GM18499 (cell line): ENCODE measurements around the gene GABBR2.

Source experiments
- ATAC-seq: cut with Tn5 transposase; IDR thresholded peaks from one replicate; pipeline ENCODE4 v1.9.1; 2021; ENCODE audit warnings: moderate number of reproducible peaks; ENCODE audit not compliant: insufficient read depth, unreplicated experiment

Gene GABBR2

DNA sequence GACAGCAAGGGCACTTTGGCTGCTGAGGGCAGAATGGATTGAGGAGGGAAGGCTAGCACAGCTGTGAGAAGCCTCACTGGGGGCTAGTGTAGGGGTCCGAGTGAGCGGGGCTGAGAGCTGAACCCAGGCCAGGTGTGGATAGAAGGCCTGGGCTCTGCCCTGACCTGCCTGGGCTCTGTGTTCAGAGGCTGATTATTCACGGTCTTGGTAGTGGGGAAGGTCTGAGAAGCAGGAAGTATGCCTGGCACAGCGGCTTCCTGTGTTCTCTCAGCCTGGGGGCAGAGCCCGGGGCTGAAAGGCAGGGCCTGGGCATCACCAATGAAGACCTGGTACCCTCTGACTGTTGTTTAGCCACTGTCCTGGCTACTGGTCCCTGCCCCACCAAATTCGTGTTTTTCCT, 316.9 kb downstream of the GABBR2 start:
- ATAC-seq, result no peak

GRCh38 chr9:98391406-98391805, 317.3 kb downstream of the GABBR2 start:
- ATAC-seq, result no peak

- no peak for ATAC-seq
These were observed 323.0 kb downstream of the GABBR2 start for GRCh38 chr9:98385751-98386150.

DNA sequence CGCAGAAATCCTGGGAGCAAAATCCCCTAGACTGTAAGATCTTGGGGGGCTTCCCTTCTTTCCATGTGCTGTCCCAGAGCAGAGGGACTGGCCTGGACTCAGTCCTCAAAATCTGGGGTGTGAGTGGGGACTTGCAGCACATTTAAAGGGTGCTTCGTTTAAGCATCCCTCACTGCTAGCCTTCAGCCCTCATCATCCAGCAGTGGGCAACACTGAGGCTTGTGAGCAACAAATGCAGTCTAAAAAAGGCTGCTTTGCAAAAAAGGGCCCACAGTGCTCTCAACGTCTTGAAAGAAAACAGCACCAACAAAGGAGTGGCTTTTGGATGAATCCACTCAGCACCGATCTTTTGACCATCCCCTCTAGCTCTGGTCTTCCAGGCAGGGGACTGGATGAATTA, 325.0 kb downstream of the GABBR2 start:
- ATAC-seq, result no peak

DNA sequence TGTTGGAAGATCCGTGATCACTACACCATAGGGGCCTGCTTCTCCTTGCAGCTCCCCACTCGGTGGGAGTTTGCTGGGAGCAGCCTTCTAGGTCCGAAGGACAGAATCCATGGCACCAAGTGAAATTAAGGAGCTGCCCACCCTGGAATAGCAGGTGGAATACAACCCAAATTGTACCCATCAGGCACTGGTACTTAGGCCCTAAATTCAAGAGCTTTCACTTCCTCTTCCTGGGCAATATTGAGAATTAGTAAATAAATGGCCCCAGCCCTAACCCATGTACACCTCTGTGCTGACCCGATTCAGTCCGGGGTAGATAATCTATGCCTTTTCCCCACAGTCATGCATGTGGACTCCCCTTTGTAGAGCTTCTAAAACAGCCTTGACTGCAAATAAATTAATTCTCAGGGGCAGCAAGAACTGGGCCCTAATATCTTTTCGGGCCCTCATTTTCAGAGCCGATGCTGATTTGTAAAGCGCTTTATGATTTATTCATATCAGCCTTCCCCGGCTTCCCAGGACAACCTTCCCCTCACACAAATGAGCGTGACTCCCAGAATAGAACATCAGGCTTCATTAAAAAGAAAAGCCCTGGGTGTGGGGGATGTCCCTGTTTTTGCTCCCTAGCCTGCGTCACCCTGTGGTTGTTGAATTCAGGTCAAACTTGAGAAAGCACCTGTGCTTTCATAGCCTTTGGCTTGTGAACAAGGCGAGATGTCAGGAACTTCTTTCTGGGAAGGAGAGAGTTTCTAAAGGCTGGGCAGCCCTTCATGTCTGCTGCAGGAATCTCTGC, 327.2 kb downstream of the GABBR2 start:
- no peak for ATAC-seq

- ATAC-seq, result no peak
These were observed 328.6 kb downstream of the GABBR2 start for GRCh38 chr9:98380065-98380681.

GRCh38 chr9:98379572-98379971, 329.2 kb downstream of the GABBR2 start:
- ATAC-seq, result no peak

DNA sequence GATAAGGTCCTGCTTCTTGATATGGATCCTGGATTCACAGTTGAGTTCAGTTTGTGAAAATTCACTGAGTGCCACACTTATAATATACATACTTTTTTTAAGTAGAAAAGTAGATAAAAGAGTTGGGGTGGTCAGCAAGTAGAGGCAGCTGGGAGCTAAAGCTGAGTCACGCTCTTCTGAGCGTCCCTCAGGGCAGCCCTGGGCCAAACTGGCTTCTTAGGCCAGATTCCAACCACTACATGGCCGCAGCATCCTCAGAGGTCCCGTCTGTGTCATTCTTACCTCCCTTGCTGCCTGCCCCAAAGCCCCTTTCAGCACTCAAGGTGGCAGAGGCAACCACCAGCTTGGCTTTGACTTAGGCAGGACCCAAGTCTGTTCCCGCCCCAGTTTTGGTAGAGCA, 329.9 kb downstream of the GABBR2 start:
- ATAC-seq, result no peak

DNA sequence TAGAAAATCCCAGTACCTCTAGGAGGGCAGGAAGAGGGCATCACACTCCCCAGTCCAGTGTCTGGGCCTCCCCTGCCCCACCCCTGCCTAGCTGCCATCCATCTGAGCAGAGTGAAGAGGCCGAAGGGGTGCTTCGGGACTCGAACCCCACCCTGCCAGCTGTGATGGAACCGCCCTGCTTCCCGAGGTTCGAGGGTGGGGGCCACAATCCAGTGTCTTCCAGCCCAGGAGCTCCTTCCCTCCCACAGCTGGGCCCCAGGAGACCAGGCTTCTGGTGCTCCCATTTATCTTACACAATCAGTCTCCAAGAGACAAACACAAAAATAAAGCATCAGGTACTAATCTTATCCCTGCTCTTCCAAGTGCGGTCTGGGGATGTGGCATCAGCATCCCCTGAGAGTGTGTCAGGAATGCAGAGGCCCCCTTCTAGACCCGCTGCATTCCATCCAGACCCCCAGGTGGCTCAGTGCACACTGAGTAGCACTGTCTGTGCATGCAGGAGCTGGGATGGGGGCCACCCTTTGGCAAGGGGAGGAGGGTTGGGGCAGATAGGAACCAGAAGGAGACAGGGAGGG, 330.4 kb downstream of the GABBR2 start:
- no peak for ATAC-seq

DNA sequence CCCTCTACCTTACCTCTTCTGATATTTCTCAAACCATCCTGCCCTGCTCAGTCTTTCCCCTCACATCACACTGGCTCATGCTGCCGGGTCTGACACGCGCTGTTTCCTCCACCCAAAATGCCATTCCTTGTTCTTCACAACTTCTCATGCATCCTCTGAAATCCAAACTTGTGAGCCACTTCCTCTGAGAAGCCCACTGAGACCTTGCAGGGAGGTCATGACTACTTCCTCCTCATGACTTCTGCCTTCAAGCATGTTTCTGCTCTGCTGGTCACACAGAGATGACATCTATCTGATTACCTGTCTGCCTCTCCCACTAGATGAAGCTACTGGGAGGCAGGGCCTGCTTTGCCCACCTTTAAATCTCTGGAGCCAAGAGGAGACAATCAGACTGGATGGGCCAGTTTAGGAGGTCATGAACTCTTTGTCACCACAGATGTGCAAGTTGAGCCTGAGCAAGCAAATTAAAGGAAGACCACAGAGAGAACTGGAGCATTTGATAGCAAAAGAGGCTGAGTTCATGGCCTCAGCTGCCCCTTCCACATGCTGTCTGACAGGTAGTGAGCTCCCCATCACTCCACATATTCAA, 333.5 kb downstream of the GABBR2 start:
- ATAC-seq, result no peak

DNA sequence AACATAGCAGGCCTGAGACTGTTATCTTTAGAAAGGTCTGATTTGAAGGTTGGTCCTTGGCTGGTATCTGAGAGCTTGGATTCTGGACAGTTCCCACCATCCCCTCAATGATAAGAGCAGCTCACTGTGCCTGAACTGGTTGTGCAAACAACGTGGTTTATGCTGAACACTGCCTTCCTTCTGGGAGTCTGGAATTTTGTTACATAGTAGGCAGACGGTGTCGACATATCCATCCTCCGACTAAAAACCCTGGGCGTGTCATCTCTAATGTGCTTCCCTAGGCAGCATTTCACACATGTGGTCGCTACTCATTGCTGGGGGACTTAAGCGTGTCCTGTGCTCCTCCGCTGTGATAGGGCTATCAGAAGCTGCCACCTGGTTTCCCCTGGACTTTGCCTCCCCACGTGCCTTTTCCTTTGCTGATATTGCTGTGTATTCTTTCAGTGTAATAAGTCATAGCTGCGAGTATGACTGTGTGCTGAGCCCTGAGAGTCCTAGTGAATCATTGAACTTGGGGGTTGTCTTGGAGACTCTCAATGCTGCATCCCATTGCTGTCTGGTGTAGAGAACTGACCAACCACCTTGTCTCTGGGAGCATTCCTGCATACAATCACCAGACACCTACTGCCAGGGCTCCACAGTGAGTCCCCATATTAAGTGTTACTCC, 334.2 kb downstream of the GABBR2 start:
- ATAC-seq, result no peak

DNA sequence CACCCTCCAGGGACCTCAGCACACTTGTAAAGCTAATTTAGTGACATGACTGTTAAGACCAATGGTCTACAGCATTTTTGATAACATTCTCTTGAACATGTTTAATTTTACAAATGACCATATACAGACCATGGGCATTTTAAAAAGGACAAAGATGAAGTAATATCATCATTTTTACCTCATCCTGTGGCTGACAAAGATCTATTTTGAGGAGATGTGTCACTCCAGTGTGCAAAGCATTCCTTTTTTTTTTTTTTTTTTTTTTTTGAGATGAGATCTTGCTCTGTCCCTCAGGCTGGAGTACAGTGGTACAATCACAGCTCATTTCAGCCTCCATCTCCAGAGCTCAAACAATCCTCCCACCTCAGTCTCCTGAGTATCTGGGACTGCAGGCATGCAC, 335.1 kb downstream of the GABBR2 start:
- ATAC-seq, result no peak

GRCh38 chr9:98372077-98372836, 336.5 kb downstream of the GABBR2 start:
- no peak for ATAC-seq

- no peak for ATAC-seq
These were observed 337.8 kb downstream of the GABBR2 start for GRCh38 chr9:98370976-98371315.

- ATAC-seq, result no peak
These were observed 338.3 kb downstream of the GABBR2 start for GRCh38 chr9:98370300-98370975.

DNA sequence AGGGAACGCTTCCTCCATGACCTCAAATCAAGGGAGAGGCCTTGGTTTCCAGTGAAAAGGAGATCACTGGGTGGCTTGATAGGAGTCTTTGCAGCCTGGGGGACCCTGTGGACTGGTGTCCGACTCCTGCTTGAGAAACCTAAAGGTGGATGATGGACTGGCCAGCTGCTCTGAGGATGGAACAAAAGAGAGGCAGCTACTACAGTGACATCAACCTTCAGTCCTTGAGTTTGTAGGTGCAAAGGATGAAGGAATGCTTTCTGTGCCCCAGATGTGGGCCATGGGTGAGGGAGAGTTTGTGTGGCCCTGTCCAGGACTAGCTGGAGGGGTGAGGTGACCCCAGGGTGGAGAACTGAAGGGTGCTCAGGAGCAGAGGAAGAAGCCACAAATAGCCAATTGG, 338.8 kb downstream of the GABBR2 start:
- no peak for ATAC-seq

GRCh38 chr9:98369471-98369870, 339.3 kb downstream of the GABBR2 start:
- no peak for ATAC-seq

GRCh38 chr9:98369066-98369425, 339.7 kb downstream of the GABBR2 start:
- no peak for ATAC-seq

DNA sequence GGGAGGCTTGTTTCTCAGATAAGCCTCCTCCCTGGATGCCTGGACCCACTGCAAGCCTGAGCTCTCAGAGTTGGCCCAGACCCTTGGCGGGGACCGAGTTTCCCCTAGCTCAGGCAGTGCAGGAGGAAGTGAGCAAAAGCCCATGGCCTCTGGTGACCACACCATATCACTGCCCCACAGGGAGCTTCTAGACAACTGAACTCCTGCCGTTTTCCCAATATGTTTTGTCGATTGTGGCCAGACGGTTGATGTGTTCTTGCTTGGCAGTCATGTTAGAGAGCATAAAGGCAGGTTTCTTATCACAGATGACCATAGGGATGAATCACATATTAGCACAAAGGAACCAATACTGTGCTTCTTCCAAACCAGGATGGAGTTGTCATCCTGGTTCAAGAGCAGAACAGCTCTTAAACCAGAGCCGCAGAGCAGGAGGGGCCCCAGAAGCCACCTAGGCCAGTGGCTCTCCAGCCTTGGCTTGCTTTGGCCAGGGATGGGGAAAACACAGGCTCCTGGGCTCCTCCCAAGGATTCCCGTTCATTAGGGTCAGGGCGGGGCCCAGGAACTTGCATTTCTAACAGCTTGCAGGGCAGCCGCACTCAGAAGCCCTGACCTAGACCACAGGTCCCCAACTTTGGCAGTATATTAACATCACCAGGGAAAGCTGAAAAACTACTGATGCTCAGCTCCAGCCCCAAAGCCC, 340.2 kb downstream of the GABBR2 start:
- no peak for ATAC-seq
